ENCODE measurements around the gene SLC13A2. TPM values are rescaled to one million over a fixed set of nuclear protein-coding genes. Genes with fewer than 3 reads are reported as not detected.

SLC13A2 gene
- total RNA-seq, 1 experiment from 2014 or later: not detected

DNA sequence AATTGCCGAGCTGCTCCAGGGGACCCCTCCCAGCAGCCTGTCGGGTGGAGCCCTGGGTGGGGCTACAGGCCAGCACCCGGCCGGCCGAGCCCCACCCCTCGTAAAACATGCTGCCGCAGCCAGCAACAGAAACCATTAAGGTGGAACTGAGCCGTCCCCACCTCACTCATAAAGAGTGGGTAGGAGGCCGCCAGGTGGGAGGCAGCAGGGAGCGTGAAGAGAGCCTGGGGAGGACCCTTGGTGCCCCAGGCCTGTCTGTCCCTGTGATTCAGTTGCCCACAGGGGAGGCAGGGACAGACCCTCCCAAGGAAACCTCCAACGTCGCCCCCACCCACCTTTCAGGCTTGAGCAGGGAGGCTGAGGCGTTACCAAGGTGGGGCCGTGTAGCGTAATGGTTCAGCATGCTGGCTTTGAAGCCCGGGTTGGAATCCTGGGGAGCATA, 41.1 kb downstream of the SLC13A2 start:
- CTCF ChIA-PET: no interaction called here

DNA sequence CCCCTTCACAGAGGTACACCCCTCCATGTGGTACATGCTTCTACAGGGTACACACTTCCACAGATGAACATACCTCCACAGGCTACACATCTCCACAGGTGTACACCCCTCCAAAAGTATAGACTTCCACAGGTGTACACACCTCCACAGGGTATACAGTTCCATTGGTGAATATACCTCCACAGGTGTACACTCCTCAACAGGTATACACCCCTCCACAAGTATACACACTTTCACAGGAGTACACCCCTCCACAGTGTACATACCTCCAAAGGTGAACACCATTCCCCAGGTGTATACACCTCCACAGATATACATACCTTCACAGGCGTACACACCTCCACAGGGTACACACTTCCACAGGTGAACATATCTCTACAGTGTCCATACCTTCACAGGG, 42.1 kb downstream of the SLC13A2 start:
- H3K27me3 ChIP-seq (ENCODE audit: insufficient read depth, low read length): peaks cover 8% of the 10 kb centered on the region; the same call in 1 of the 2 replicates
- H3K4me2 ChIP-seq (ENCODE audit: low read length): no peak overlapping the region
- H3K79me2 ChIP-seq (ENCODE audit: insufficient read depth, low read length): no peaks in the 10 kb centered on the region
- H3K9me2 ChIP-seq (ENCODE audit: insufficient read depth): no peaks in the 10 kb centered on the region
- no peak overlapping the region for H2AFZ ChIP-seq (ENCODE audit: low read depth, low read length, poor library complexity, severe bottlenecking)
- BruUV-seq (replicated peaks): no TSS peak
- no peaks in the 10 kb centered on the region for H3K9me3 ChIP-seq (ENCODE audit: control insufficient read depth in 1 of 2, insufficient read depth in 1 of 2, low read depth in 1 of 2, low read length in 2 of 2)
- H3K4me1 ChIP-seq (ENCODE audit: control insufficient read depth in 1 of 2, insufficient read depth in 2 of 2, low read length in 2 of 2): no peaks in the 10 kb centered on the region
- H3K36me3 ChIP-seq (ENCODE audit: control insufficient read depth in 1 of 2, insufficient read depth in 2 of 2, low read length in 2 of 2): no peaks in the 10 kb centered on the region
- no peak for DNase-seq (ENCODE audit: low read depth, low spot score)
- RAD21 ChIA-PET (ENCODE audit: low non-redundant PET in 1 of 2, low total read pairs in 2 of 2, uncharacterized antibody in 2 of 2, unreplicated experiment in 2 of 2): no interaction called here
- H4K20me1 ChIP-seq (ENCODE audit: insufficient read depth): no peaks in the 10 kb centered on the region
- POLR2A ChIA-PET: no interaction called here
- no peak for ATAC-seq
- no peak overlapping the region for H3K4me3 ChIP-seq (replicated peaks in 1 of 2; ENCODE audit: low read depth in 1 of 2, low read length in 2 of 2)
- H3K9ac ChIP-seq (ENCODE audit: low read length): no peak overlapping the region
- intact Hi-C loops (cut with micrococcal nuclease): no loop called here
- no peak overlapping the region for H3K27ac ChIP-seq (ENCODE audit: low read depth, low read length)
- CTCF ChIA-PET: no interaction called here
- TF ChIP-seq CBX3 (IDR thresholded peaks at IDR 0.05; ENCODE audit: low read depth): no peak
- TF ChIP-seq JUND (IDR thresholded peaks at IDR 0.05): no peak
- no peak for TF ChIP-seq CEBPB (IDR thresholded peaks at IDR 0.05; ENCODE audit: low read depth)

More for the DNA sequence above, 41.1 kb downstream of the SLC13A2 start:
- no peak overlapping the region for H3K4me3 ChIP-seq (replicated peaks in 1 of 2; ENCODE audit: low read depth in 1 of 2, low read length in 2 of 2)
- intact Hi-C loops (cut with micrococcal nuclease): no loop called here
- no TSS peak for BruUV-seq (replicated peaks)
- ChIA-PET POLR2A (no interaction called here), RAD21 (ENCODE audit: low non-redundant PET in 1 of 2, low total read pairs in 2 of 2, uncharacterized antibody in 2 of 2, unreplicated experiment in 2 of 2) (no interaction called here)
- TF ChIP-seq JUND (IDR thresholded peaks at IDR 0.05): no peak
- no peaks in the 10 kb centered on the region for H3K9me3 ChIP-seq (ENCODE audit: control insufficient read depth in 1 of 2, insufficient read depth in 1 of 2, low read depth in 1 of 2, low read length in 2 of 2)
- H4K20me1 ChIP-seq (ENCODE audit: insufficient read depth): no peaks in the 10 kb centered on the region
- no peaks in the 10 kb centered on the region for H3K9me2 ChIP-seq (ENCODE audit: insufficient read depth)
- H2AFZ ChIP-seq (ENCODE audit: low read depth, low read length, poor library complexity, severe bottlenecking): no peak overlapping the region
- H3K9ac ChIP-seq (ENCODE audit: low read length): no peak overlapping the region
- H3K36me3 ChIP-seq (ENCODE audit: control insufficient read depth in 1 of 2, insufficient read depth in 2 of 2, low read length in 2 of 2): no peaks in the 10 kb centered on the region
- H3K79me2 ChIP-seq (ENCODE audit: insufficient read depth, low read length): no peaks in the 10 kb centered on the region
- ATAC-seq (no peak), DNase-seq (ENCODE audit: low read depth, low spot score) (no peak)
- H3K27ac ChIP-seq (ENCODE audit: low read depth, low read length): no peak overlapping the region
- H3K4me2 ChIP-seq (ENCODE audit: low read length): no peak overlapping the region
- peaks cover 8% of the 10 kb centered on the region; the same call in 1 of the 2 replicates for H3K27me3 ChIP-seq (ENCODE audit: insufficient read depth, low read length)
- H3K4me1 ChIP-seq (ENCODE audit: control insufficient read depth in 1 of 2, insufficient read depth in 2 of 2, low read length in 2 of 2): no peaks in the 10 kb centered on the region

DNA sequence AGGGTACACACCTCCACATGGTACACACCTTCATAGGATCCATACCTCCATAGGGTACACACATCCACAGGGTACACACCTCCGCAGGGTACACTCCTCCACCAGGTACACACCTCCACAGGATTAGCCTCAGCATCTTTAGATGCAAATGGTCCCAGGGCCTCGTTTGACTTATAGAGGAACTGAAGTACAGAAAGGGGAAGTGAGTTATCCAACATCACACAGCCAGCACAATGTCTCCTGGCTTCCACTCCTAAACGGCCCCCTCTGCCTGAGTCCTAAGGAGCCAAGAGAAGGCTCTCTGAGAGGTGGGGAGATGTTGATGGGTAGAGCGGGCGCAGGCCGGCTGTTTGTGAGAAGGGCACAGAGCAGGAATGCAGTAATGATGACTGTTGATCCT, 44.7 kb downstream of the SLC13A2 start:
- DNase-seq (ENCODE audit: low read depth, low spot score) (no peak), ATAC-seq (no peak)
- RAD21 ChIA-PET (ENCODE audit: low non-redundant PET in 1 of 2, low total read pairs in 2 of 2, uncharacterized antibody in 2 of 2, unreplicated experiment in 2 of 2): no interaction called here
- H3K4me3 ChIP-seq (replicated peaks in 1 of 2; ENCODE audit: low read depth in 1 of 2, low read length in 2 of 2): no peak overlapping the region
- intact Hi-C loops (cut with micrococcal nuclease): no loop called here
- no peak overlapping the region for H3K4me2 ChIP-seq (ENCODE audit: low read length)
- BruUV-seq (replicated peaks): no TSS peak
- no peaks in the 10 kb centered on the region for H3K9me3 ChIP-seq (ENCODE audit: control insufficient read depth in 1 of 2, insufficient read depth in 1 of 2, low read depth in 1 of 2, low read length in 2 of 2)
- H3K4me1 ChIP-seq (ENCODE audit: control insufficient read depth in 1 of 2, insufficient read depth in 2 of 2, low read length in 2 of 2): no peaks in the 10 kb centered on the region
- CTCF ChIA-PET: no interaction called here
- no peak overlapping the region for H2AFZ ChIP-seq (ENCODE audit: low read depth, low read length, poor library complexity, severe bottlenecking)
- H3K9ac ChIP-seq (ENCODE audit: low read length): no peak overlapping the region
- POLR2A ChIA-PET: no interaction called here
- H4K20me1 ChIP-seq (ENCODE audit: insufficient read depth): no peaks in the 10 kb centered on the region
- no peaks in the 10 kb centered on the region for H3K36me3 ChIP-seq (ENCODE audit: control insufficient read depth in 1 of 2, insufficient read depth in 2 of 2, low read length in 2 of 2)
- no peaks in the 10 kb centered on the region for H3K79me2 ChIP-seq (ENCODE audit: insufficient read depth, low read length)
- H3K27me3 ChIP-seq (ENCODE audit: insufficient read depth, low read length): peaks cover 4% of the 10 kb centered on the region; the same call in 1 of the 2 replicates
- H3K27ac ChIP-seq (ENCODE audit: low read depth, low read length): no peak overlapping the region
- TF ChIP-seq EZH2phosphoT487 (IDR thresholded peaks at IDR 0.05; ENCODE audit: borderline replicate concordance) (no peak), TCF7L2 (IDR thresholded peaks at IDR 0.05; ENCODE audit: borderline replicate concordance, extremely low read depth, insufficient read depth, insufficient read length) (no peak), CBX3 (IDR thresholded peaks at IDR 0.05; ENCODE audit: low read depth) (no peak)
- TF ChIP-seq, protein P1, sequence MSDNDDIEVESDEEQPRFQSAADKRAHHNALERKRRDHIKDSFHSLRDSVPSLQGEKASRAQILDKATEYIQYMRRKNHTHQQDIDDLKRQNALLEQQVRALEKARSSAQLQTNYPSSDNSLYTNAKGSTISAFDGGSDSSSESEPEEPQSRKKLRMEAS (IDR thresholded peaks at IDR 0.05): no peak
- H3K9me2 ChIP-seq (ENCODE audit: insufficient read depth): no peaks in the 10 kb centered on the region

Data from HCT116 (cell line).